ENCODE results near the gene NAV3.
A peak's percentile ranks its signal among the peaks of the same experiment; 100 is the strongest.

NAV3 gene

DNA sequence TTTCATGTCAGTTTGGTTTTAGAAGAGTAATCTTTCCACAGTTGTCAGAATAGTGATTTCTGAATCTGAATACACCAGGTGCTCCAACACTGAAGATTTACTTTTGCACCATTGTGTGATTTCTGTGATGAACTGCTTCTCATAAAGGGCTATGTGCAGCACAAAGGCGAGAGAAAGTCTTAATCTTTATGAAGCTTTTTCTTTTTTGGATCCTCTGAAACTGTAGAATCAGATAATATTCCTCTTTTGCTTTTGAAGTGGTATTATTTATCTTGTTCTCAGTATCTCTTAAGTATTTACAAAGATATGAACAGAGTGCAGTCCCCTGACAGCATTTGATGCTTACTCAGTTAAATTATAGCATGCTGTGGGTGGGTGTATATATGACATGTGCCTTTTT is 207.8 kb downstream of the NAV3 start:
- Mint-ChIP-seq H3K27ac (no peak overlapping the region), H3K9me3 (no peaks in the 10 kb centered on the region), H3K4me1 (peaks cover 6% of the 10 kb centered on the region), H3K36me3 (ENCODE audit: low read depth) (no peaks in the 10 kb centered on the region), H3K27me3 (ENCODE audit: low read depth, poor library complexity) (no peaks in the 10 kb centered on the region), H3K4me3 (no peak overlapping the region)
- no peak for DNase-seq
- TF ChIP-seq, protein P1, sequence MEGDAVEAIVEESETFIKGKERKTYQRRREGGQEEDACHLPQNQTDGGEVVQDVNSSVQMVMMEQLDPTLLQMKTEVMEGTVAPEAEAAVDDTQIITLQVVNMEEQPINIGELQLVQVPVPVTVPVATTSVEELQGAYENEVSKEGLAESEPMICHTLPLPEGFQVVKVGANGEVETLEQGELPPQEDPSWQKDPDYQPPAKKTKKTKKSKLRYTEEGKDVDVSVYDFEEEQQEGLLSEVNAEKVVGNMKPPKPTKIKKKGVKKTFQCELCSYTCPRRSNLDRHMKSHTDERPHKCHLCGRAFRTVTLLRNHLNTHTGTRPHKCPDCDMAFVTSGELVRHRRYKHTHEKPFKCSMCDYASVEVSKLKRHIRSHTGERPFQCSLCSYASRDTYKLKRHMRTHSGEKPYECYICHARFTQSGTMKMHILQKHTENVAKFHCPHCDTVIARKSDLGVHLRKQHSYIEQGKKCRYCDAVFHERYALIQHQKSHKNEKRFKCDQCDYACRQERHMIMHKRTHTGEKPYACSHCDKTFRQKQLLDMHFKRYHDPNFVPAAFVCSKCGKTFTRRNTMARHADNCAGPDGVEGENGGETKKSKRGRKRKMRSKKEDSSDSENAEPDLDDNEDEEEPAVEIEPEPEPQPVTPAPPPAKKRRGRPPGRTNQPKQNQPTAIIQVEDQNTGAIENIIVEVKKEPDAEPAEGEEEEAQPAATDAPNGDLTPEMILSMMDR (IDR thresholded peaks at IDR 0.05) = no peak

DNA sequence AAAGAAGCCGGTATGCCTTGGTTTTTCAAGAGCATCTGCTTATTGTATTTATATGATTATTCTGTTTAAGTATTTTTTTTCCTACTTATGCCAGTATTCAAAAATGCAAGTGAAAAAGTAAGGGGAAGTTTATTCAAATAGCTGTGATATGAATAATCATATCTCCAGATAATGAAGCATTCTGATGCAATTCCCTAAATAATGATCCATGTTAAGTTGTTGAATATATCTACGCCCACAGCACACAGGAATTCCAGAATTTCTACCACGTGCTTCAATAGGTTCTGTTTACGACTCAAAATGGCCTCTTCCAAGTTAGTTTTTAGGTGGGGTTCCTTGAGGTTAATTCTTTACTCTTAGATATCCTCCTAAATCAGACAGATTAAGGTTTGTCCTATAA is 208.3 kb downstream of the NAV3 start:
- no peak for DNase-seq
- no peak overlapping the region for H3K4me3 Mint-ChIP-seq
- no peak overlapping the region for H3K27ac Mint-ChIP-seq
- H3K36me3 Mint-ChIP-seq (ENCODE audit: low read depth) = no peaks in the 10 kb centered on the region
- H3K27me3 Mint-ChIP-seq (ENCODE audit: low read depth, poor library complexity) = no peaks in the 10 kb centered on the region
- H3K9me3 Mint-ChIP-seq = peaks cover 2% of the 10 kb centered on the region
- peaks cover 6% of the 10 kb centered on the region for H3K4me1 Mint-ChIP-seq
- TF ChIP-seq, protein P1 (IDR thresholded peaks at IDR 0.05) = no peak

- H3K27me3 Mint-ChIP-seq (ENCODE audit: low read depth, poor library complexity) = no peaks in the 10 kb centered on the region
- H3K9me3 Mint-ChIP-seq = peaks cover 12% of the 10 kb centered on the region
- no peak overlapping the region for H3K27ac Mint-ChIP-seq
- no peak for DNase-seq
- H3K36me3 Mint-ChIP-seq (ENCODE audit: low read depth) = no peaks in the 10 kb centered on the region
- TF ChIP-seq, protein P1 (IDR thresholded peaks at IDR 0.05) = no peak
- no peak overlapping the region for H3K4me3 Mint-ChIP-seq
- peaks cover 6% of the 10 kb centered on the region for H3K4me1 Mint-ChIP-seq
Measured at GRCh38 chr12:78040111-78040510, 209.4 kb downstream of the NAV3 start.

DNA sequence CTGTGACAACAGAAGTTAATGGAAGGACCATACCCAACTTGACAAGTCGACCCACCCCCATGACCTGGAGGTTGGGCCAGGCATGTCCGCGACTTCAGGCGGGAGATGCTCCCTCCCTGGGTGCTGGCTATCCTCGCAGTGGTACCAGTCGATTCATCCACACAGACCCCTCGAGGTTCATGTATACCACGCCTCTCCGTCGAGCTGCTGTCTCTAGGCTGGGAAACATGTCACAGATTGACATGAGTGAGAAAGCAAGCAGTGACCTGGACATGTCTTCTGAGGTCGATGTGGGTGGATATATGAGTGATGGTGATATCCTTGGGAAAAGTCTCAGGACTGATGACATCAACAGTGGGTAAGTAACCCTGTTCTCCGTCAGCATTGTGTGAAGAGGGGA is 220.1 kb downstream of the NAV3 start:
- no peak for DNase-seq
- H3K27ac Mint-ChIP-seq = peak overlapping the region; percentile 44
- TF ChIP-seq, protein P1 (IDR thresholded peaks at IDR 0.05) = no peak
- H3K4me1 Mint-ChIP-seq = peaks cover 10% of the 10 kb centered on the region
- no peak overlapping the region for H3K4me3 Mint-ChIP-seq
- H3K27me3 Mint-ChIP-seq (ENCODE audit: low read depth, poor library complexity) = no peaks in the 10 kb centered on the region
- H3K36me3 Mint-ChIP-seq (ENCODE audit: low read depth) = peaks cover 13% of the 10 kb centered on the region
- H3K9me3 Mint-ChIP-seq = peaks cover 25% of the 10 kb centered on the region

DNA sequence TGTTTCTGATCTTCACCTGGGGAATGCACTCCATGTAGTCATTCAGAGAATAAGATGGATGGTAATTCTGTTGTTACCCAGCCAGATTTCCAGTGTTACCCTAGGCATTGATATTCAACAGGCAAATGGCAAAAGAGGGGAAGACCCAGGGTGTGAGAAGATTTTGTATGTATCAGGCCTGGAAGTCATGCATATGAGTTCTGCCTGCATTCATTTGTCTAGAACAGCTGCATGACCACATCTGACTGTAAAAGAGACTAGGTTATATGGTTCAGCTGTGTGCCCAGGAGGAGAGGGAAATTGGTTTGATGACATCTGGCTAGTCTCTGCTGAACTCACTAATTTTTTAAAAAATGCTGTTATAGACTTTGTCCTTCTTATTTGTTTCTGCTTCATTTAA is 224.9 kb downstream of the NAV3 start:
- DNase-seq = no peak
- TF ChIP-seq, protein P1 (IDR thresholded peaks at IDR 0.05) = no peak
- no peaks in the 10 kb centered on the region for H3K27me3 Mint-ChIP-seq (ENCODE audit: low read depth, poor library complexity)

GRCh38 chr12:78057075-78057474 is 226.4 kb downstream of the NAV3 start:
- Mint-ChIP-seq H3K27me3 (ENCODE audit: low read depth, poor library complexity) (no peaks in the 10 kb centered on the region), H3K36me3 (ENCODE audit: low read depth) (no peaks in the 10 kb centered on the region), H3K27ac (no peak overlapping the region), H3K4me1 (no peaks in the 10 kb centered on the region), H3K9me3 (no peaks in the 10 kb centered on the region), H3K4me3 (no peak overlapping the region)
- TF ChIP-seq, protein P1 (IDR thresholded peaks at IDR 0.05) = no peak
- no peak for DNase-seq

More for the DNA sequence above, 224.9 kb downstream of the NAV3 start:
- no peaks in the 10 kb centered on the region for H3K9me3 Mint-ChIP-seq
- no peaks in the 10 kb centered on the region for H3K36me3 Mint-ChIP-seq (ENCODE audit: low read depth)
- H3K4me3 Mint-ChIP-seq = no peak overlapping the region
- H3K4me1 Mint-ChIP-seq = peaks cover 7% of the 10 kb centered on the region
- H3K27ac Mint-ChIP-seq = no peak overlapping the region

All from nephron progenitor cell (in vitro differentiated cells).